GM23338 (cell line): ENCODE measurements around the gene LOXL4. TPM values are rescaled to one million over a fixed set of nuclear protein-coding genes. Genes with fewer than 3 reads are reported as not detected.

Experiments
- ATAC-seq: fragments of 200-7000 bp; cut with Tn5 transposase; 3 replicates; pipeline ENCODE4 v1.9.1; 2020
- DNase-seq: peaks from one replicate; pipeline ENCODE4 v3.0.0-alpha.2; 2015; ENCODE audit warnings: low spot score
- H2AFZ ChIP-seq: fragments of 200-600 bp; sonication (generic); 2 replicates; pipeline ENCODE4 v1.8.0; 2016; ENCODE audit warnings: antibody characterized with exemption, mild to moderate bottlenecking, moderate library complexity
- H3F3A ChIP-seq: fragments of 200-600 bp; sonication (generic); replicated peaks from 2 replicates; pipeline ENCODE4 v1.8.0; 2017; ENCODE audit warnings: antibody characterized with exemption, mixed run types, low read depth
- H3K27ac ChIP-seq: fragments of 200-600 bp; sonication (generic); 2 replicates; pipeline ENCODE4 v1.6.1; 2016; ENCODE audit warnings: low read depth
- H3K27me3 ChIP-seq: fragments of 200-600 bp; sonication (generic); 2 replicates; pipeline ENCODE4 v1.8.0; 2016; ENCODE audit warnings: mild to moderate bottlenecking, mixed run types, moderate library complexity; ENCODE audit not compliant: insufficient read depth
- H3K36me3 ChIP-seq: fragments of 200-600 bp; sonication (generic); 2 replicates; pipeline ENCODE4 v1.8.0; 2016; ENCODE audit warnings: mild to moderate bottlenecking; ENCODE audit not compliant: insufficient read depth
- H3K4me1 ChIP-seq: fragments of 200-600 bp; sonication (generic); 2 replicates; pipeline ENCODE4 v1.8.0; 2016; ENCODE audit warnings: mild to moderate bottlenecking, moderate library complexity; ENCODE audit not compliant: insufficient read depth
- H3K4me2 ChIP-seq: fragments of 200-600 bp; sonication (generic); 2 replicates; pipeline ENCODE4 v1.7.1; 2017; ENCODE audit warnings: mixed run types
- H3K4me3 ChIP-seq: fragments of 200-600 bp; sonication (generic); 2 replicates; pipeline ENCODE4 v1.6.1; 2016; ENCODE audit warnings: mixed run types
- H3K79me2 ChIP-seq: fragments of 200-600 bp; sonication (generic); replicated peaks from 2 replicates; pipeline ENCODE4 v1.8.0; 2017; ENCODE audit warnings: mild to moderate bottlenecking; ENCODE audit not compliant: insufficient read depth
- H3K9me2 ChIP-seq: fragments of 200-600 bp; sonication (generic); 2 replicates; pipeline ENCODE4 v1.8.0; 2017; ENCODE audit not compliant: insufficient read depth
- H4K20me1 ChIP-seq: fragments of 200-600 bp; sonication (generic); replicated peaks from 2 replicates; pipeline ENCODE4 v1.8.0; 2017; ENCODE audit warnings: mild to moderate bottlenecking; ENCODE audit not compliant: insufficient read depth
- H3K27ac Mint-ChIP-seq: 2 replicates; pipeline ENCODE4 v1.8.0; 2020; ENCODE audit warnings: inconsistent platforms, mild to moderate bottlenecking, moderate library complexity, mixed read lengths
- H3K27me3 Mint-ChIP-seq: 3 replicates; pipeline ENCODE4 v1.8.0; 2022; ENCODE audit warnings: low read depth, mild to moderate bottlenecking, moderate library complexity, mixed read lengths, inconsistent platforms; ENCODE audit not compliant: insufficient read depth, poor library complexity
- H3K36me3 Mint-ChIP-seq: 3 replicates; pipeline ENCODE4 v1.8.0; 2021; ENCODE audit warnings: low read depth, mild to moderate bottlenecking, inconsistent platforms, moderate library complexity, mixed read lengths
- H3K4me1 Mint-ChIP-seq: 3 replicates; pipeline ENCODE4 v1.8.0; 2020; ENCODE audit warnings: mild to moderate bottlenecking, inconsistent platforms, mixed read lengths
- H3K4me3 Mint-ChIP-seq: 3 replicates; pipeline ENCODE4 v1.8.0; 2021; ENCODE audit warnings: moderate library complexity, mild to moderate bottlenecking, inconsistent platforms, mixed read lengths
- H3K9me3 Mint-ChIP-seq: 3 replicates; pipeline ENCODE4 v1.8.0; 2020; ENCODE audit warnings: moderate library complexity, mild to moderate bottlenecking, inconsistent platforms, mixed read lengths
- CREB1 ChIP-seq: fragments of 250-450 bp; sonication (Bioruptor Pico); IDR thresholded peaks from 2 replicates; pipeline ENCODE4 v1.5.0; 2020; ENCODE audit warnings: low read depth, mild to moderate bottlenecking, moderate library complexity
- CTCF ChIP-seq, 2 experiments: fragments of 200-600 bp in 1 of 2; sonication (generic) in 1 of 2; conservative IDR thresholded peaks; 2 replicates each; pipeline versions ENCODE4 v1.5.1 to v1.6.1; 2016 to 2017; ENCODE audit warnings: antibody characterized with exemption in 2 of 2, low read depth in 2 of 2, mild to moderate bottlenecking in 2 of 2, moderate library complexity in 1 of 2
- EZH2 ChIP-seq: fragments of 200-600 bp; sonication (generic); IDR thresholded peaks from one replicate; pipeline ENCODE4 v1.8.0; 2017; ENCODE audit warnings: antibody characterized with exemption, mild to moderate bottlenecking, low read depth; ENCODE audit not compliant: unreplicated experiment
- EZH2phosphoT487 ChIP-seq: fragments of 200-600 bp; sonication (generic); IDR thresholded peaks from one replicate; pipeline ENCODE4 v1.8.1; 2018; ENCODE audit warnings: antibody characterized with exemption; ENCODE audit not compliant: unreplicated experiment
- JUNB ChIP-seq: IDR thresholded peaks from one replicate; pipeline ENCODE4 v1.6.1; 2016; ENCODE audit warnings: antibody characterized with exemption; ENCODE audit not compliant: unreplicated experiment
- NANOG ChIP-seq: IDR thresholded peaks from 2 replicates; pipeline ENCODE4 v1.6.1; 2016; ENCODE audit warnings: antibody characterized with exemption, borderline replicate concordance
- POLR2AphosphoS5 ChIP-seq: IDR thresholded peaks from 2 replicates; pipeline ENCODE4 v1.6.1; 2016; ENCODE audit warnings: antibody characterized with exemption, low read depth
- STAT1 ChIP-seq: IDR thresholded peaks from one replicate; pipeline ENCODE4 v1.6.1; 2016; ENCODE audit warnings: antibody characterized with exemption; ENCODE audit not compliant: unreplicated experiment
- ZNF114 ChIP-seq: fragments of 250-450 bp; sonication (Bioruptor Pico); IDR thresholded peaks from 2 replicates; pipeline ENCODE4 v1.5.0; 2020; ENCODE audit warnings: mild to moderate bottlenecking, moderate library complexity
- ZNF331 ChIP-seq: fragments of 250-450 bp; sonication (Bioruptor Pico); IDR thresholded peaks from 2 replicates; pipeline ENCODE4 v1.5.0; 2020; ENCODE audit warnings: low read depth, mild to moderate bottlenecking, moderate library complexity
- ZNF462 ChIP-seq: fragments of 250-450 bp; sonication (Bioruptor Pico); IDR thresholded peaks from 2 replicates; pipeline ENCODE4 v1.5.0; 2020; ENCODE audit warnings: mild to moderate bottlenecking, moderate library complexity
- long read RNA-seq: library from polyadenylated mRNA; unstranded; transcript quantifications from one replicate; pipeline ENCODE4 v2.0.0, GENCODE V29; 2020; ENCODE audit not compliant: unreplicated experiment
- polyA plus RNA-seq: library from polyadenylated mRNA; unstranded; fragments of >200 nt; fragmentation: Nextera tagmentation; extraction: Ambion mirVana; gene quantifications from 2 replicates; pipeline ENCODE4 v1.2.1, GENCODE V29; 2016
- total RNA-seq: library from RNA; depleted of rRNA; stranded (reverse); fragments of >200 nt; shearing (Covaris generic); gene quantifications from 2 replicates; pipeline ENCODE4 v1.2.3, GENCODE V29; 2014; rRNA removed
- TF ChIP-seq, protein P1 (sequence below): IDR thresholded peaks from one replicate; pipeline ENCODE4 v1.6.1; 2018; ENCODE audit warnings: antibody characterized with exemption; ENCODE audit not compliant: unreplicated experiment
- TF ChIP-seq, protein P2 (sequence below): IDR thresholded peaks from 2 replicates; pipeline ENCODE4 v1.6.1; 2016; ENCODE audit warnings: antibody characterized with exemption

The LOXL4 gene
- total RNA-seq = 0.23 and 0.38 TPM in 2 replicates
- 0.16 and 0.21 TPM in 2 replicates for polyA plus RNA-seq
- long read RNA-seq = 0 reads

GRCh38 chr10:98267894-98268693 lies at the start of gene LOXL4:
TSS of gene LOXL4 (minus strand) at chr10:98268194. CDS start at chr10:98263019, 5,175 bp downstream.
- H3K36me3 Mint-ChIP-seq = no peaks in the 10 kb centered on the region
- H3K9me3 Mint-ChIP-seq = no peaks in the 10 kb centered on the region
- H3K4me2 ChIP-seq = peak within 1 kb of the TSS; percentile 81
- ATAC-seq = peak; percentile 57
- H3K27me3 ChIP-seq = peaks cover 11% of the 10 kb centered on the region; the same call in 1 of the 2 replicates
- H3F3A ChIP-seq = no peaks in the 10 kb centered on the region
- no peak within 1 kb of the TSS for H3K27ac ChIP-seq
- H3K27me3 Mint-ChIP-seq = peaks cover 15% of the 10 kb centered on the region
- peak within 1 kb of the TSS; percentile 96 for H2AFZ ChIP-seq
- no peaks in the 10 kb centered on the region for H3K36me3 ChIP-seq
- no peaks in the 10 kb centered on the region for H3K9me2 ChIP-seq
- H3K79me2 ChIP-seq = no peaks in the 10 kb centered on the region
- DNase-seq = peak; percentile 45
- TF ChIP-seq POLR2AphosphoS5 = no peak
- no peak for TF ChIP-seq ZNF331
- TF ChIP-seq EZH2phosphoT487 = no peak
- TF ChIP-seq EZH2 = no peak
- TF ChIP-seq CREB1 (CRISPR knock-in tag) = no peak
- TF ChIP-seq, protein P1, sequence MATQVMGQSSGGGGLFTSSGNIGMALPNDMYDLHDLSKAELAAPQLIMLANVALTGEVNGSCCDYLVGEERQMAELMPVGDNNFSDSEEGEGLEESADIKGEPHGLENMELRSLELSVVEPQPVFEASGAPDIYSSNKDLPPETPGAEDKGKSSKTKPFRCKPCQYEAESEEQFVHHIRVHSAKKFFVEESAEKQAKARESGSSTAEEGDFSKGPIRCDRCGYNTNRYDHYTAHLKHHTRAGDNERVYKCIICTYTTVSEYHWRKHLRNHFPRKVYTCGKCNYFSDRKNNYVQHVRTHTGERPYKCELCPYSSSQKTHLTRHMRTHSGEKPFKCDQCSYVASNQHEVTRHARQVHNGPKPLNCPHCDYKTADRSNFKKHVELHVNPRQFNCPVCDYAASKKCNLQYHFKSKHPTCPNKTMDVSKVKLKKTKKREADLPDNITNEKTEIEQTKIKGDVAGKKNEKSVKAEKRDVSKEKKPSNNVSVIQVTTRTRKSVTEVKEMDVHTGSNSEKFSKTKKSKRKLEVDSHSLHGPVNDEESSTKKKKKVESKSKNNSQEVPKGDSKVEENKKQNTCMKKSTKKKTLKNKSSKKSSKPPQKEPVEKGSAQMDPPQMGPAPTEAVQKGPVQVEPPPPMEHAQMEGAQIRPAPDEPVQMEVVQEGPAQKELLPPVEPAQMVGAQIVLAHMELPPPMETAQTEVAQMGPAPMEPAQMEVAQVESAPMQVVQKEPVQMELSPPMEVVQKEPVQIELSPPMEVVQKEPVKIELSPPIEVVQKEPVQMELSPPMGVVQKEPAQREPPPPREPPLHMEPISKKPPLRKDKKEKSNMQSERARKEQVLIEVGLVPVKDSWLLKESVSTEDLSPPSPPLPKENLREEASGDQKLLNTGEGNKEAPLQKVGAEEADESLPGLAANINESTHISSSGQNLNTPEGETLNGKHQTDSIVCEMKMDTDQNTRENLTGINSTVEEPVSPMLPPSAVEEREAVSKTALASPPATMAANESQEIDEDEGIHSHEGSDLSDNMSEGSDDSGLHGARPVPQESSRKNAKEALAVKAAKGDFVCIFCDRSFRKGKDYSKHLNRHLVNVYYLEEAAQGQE = no peak
- TF ChIP-seq NANOG = no peak
- TF ChIP-seq, protein P2, sequence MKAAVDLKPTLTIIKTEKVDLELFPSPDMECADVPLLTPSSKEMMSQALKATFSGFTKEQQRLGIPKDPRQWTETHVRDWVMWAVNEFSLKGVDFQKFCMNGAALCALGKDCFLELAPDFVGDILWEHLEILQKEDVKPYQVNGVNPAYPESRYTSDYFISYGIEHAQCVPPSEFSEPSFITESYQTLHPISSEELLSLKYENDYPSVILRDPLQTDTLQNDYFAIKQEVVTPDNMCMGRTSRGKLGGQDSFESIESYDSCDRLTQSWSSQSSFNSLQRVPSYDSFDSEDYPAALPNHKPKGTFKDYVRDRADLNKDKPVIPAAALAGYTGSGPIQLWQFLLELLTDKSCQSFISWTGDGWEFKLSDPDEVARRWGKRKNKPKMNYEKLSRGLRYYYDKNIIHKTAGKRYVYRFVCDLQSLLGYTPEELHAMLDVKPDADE = no peak
- no peak for TF ChIP-seq STAT1
- no peak for TF ChIP-seq ZNF114 (CRISPR knock-in tag)
- no peak for TF ChIP-seq CTCF (conservative IDR thresholded peaks at IDR 0.05; ENCODE audit: low read depth in 2 of 2)
- TF ChIP-seq ZNF462 (CRISPR knock-in tag) = no peak
- no peak for TF ChIP-seq JUNB
- peak within 1 kb of the TSS; percentile 66 for H3K4me3 ChIP-seq
- peaks cover 36% of the 10 kb centered on the region for H3K4me1 Mint-ChIP-seq
- peak within 1 kb of the TSS; percentile 75 for H3K4me3 Mint-ChIP-seq
- peaks cover 6% of the 10 kb centered on the region for H3K4me1 ChIP-seq
- no peak within 1 kb of the TSS for H3K27ac Mint-ChIP-seq
- H4K20me1 ChIP-seq = no peaks in the 10 kb centered on the region
